ENCODE measurements around the gene CAVIN2. TPM values are rescaled to one million over a fixed set of nuclear protein-coding genes. Genes with fewer than 3 reads are reported as not detected.

The CAVIN2 gene
- 10 to 100 TPM; 43.0 to 59.3 (median 47.6) TPM for polyA plus RNA-seq (ENCODE audit: insufficient read length in 4 of 4)

GRCh38 chr2:191846515-191847476 lies at the start of gene CAVIN2:
Gene CAVIN2, minus strand, starts transcription at chr2:191847088. Its CDS starts 163 bp downstream, at chr2:191846925.
- no peak for DNase-seq (ENCODE audit: low read depth in 4 of 4, low spot score in 3 of 4)

- DNase-seq (ENCODE audit: low read depth in 4 of 4, low spot score in 3 of 4): no peak
These were observed 48.9 kb upstream of the CAVIN2 start for GRCh38 chr2:191895743-191896142.

- DNase-seq (ENCODE audit: low read depth in 4 of 4, low spot score in 3 of 4): no peak
These were observed 48.3 kb upstream of the CAVIN2 start for GRCh38 chr2:191895195-191895594.

GRCh38 chr2:191894681-191895147 lies 47.8 kb upstream of the CAVIN2 start:
- DNase-seq (ENCODE audit: low read depth in 4 of 4, low spot score in 3 of 4): no peak

GRCh38 chr2:191892391-191892790 lies 45.5 kb upstream of the CAVIN2 start:
- DNase-seq (ENCODE audit: low read depth in 4 of 4, low spot score in 3 of 4): no peak

GRCh38 chr2:191891656-191892055 lies 44.8 kb upstream of the CAVIN2 start:
- no peak for DNase-seq (ENCODE audit: low read depth in 4 of 4, low spot score in 3 of 4)

- no peak for DNase-seq (ENCODE audit: low read depth in 4 of 4, low spot score in 3 of 4)
These were observed 43.0 kb upstream of the CAVIN2 start for GRCh38 chr2:191889931-191890330.

GRCh38 chr2:191888400-191889166 lies 41.7 kb upstream of the CAVIN2 start:
- no peak for DNase-seq (ENCODE audit: low read depth in 4 of 4, low spot score in 3 of 4)

GRCh38 chr2:191885650-191886049 lies 38.8 kb upstream of the CAVIN2 start:
- no peak for DNase-seq (ENCODE audit: low read depth in 4 of 4, low spot score in 3 of 4)

GRCh38 chr2:191885098-191885497 lies 38.2 kb upstream of the CAVIN2 start:
- no peak for DNase-seq (ENCODE audit: low read depth in 4 of 4, low spot score in 3 of 4)

- no peak for DNase-seq (ENCODE audit: low read depth in 4 of 4, low spot score in 3 of 4)
These were observed 35.3 kb upstream of the CAVIN2 start for GRCh38 chr2:191881982-191882816.

GRCh38 chr2:191878548-191879279 lies 31.8 kb upstream of the CAVIN2 start:
- DNase-seq (ENCODE audit: low read depth in 4 of 4, low spot score in 3 of 4): peak in 1 of 4 donors; percentile 18

- DNase-seq (ENCODE audit: low read depth in 4 of 4, low spot score in 3 of 4): no peak
These were observed 31.0 kb upstream of the CAVIN2 start for GRCh38 chr2:191877875-191878274.

GRCh38 chr2:191875859-191876258 lies 29.0 kb upstream of the CAVIN2 start:
- no peak for DNase-seq (ENCODE audit: low read depth in 4 of 4, low spot score in 3 of 4)

GRCh38 chr2:191870744-191871143 lies 23.9 kb upstream of the CAVIN2 start:
- DNase-seq (ENCODE audit: low read depth in 4 of 4, low spot score in 3 of 4): no peak

GRCh38 chr2:191869781-191870180 lies 22.9 kb upstream of the CAVIN2 start:
- no peak for DNase-seq (ENCODE audit: low read depth in 4 of 4, low spot score in 3 of 4)

GRCh38 chr2:191869178-191869577 lies 22.3 kb upstream of the CAVIN2 start:
- DNase-seq (ENCODE audit: low read depth in 4 of 4, low spot score in 3 of 4): peak in 1 of 4 donors; percentile 29

GRCh38 chr2:191867507-191867847 lies 20.6 kb upstream of the CAVIN2 start:
- DNase-seq (ENCODE audit: low read depth in 4 of 4, low spot score in 3 of 4): no peak

- DNase-seq (ENCODE audit: low read depth in 4 of 4, low spot score in 3 of 4): peak in 3 of 4 donors; percentile 63 to 66 (median 65)
These were observed 20.0 kb upstream of the CAVIN2 start for GRCh38 chr2:191866675-191867506.
